CD1c-positive myeloid dendritic cell (primary cell): ENCODE results near the gene ANK2.
"Not testable (repeated sequence)": the region's sequence is repeated elsewhere in the genome, so short reads cannot be mapped to it uniquely, and the experiment has no call there.

Experiments
- DNase-seq: peaks from one replicate; pipeline ENCODE4 v3.0.0-alpha.2; 2016; ENCODE audit errors: extremely low spot score

Gene ANK2

DNA sequence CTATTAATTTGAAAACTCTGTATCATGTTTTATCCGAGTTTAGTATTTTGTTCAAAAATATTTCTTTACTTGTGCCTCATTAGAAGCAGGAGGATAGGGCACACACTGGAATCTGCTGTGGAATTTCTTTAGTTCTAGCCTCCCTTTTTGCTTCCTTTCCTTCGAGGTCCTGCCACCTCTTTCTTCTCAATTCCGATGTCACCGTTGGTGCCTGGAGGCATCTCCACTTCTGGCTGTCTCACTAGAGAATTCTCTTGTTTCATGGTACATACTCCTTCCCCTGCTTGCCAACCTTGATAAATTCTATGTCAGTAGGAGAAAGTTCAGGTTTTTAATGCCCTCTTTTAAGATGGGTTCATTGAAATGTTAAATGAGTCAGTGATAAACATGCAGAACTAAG, 140.1 kb downstream of the ANK2 start:
- no peak for DNase-seq

DNA sequence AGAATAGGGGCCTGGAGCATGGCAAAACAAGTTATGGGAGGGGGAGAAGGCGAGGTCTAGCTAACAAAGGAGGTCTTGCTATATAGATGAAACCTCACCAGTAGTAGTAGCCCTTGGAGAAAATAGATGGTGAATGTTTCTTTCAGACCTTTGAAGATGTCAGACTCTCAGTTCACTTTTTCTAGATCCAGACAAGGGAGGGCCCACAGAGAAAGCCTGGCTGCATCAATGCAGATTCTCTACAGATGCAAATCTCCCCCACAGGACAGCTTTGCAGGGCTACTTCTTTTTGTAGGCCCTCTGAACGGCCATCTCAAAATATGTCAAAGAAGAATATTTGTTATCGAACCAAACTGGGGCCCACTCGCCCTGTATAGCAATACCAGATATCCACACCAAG, 159.7 kb downstream of the ANK2 start:
- no peak for DNase-seq

DNA sequence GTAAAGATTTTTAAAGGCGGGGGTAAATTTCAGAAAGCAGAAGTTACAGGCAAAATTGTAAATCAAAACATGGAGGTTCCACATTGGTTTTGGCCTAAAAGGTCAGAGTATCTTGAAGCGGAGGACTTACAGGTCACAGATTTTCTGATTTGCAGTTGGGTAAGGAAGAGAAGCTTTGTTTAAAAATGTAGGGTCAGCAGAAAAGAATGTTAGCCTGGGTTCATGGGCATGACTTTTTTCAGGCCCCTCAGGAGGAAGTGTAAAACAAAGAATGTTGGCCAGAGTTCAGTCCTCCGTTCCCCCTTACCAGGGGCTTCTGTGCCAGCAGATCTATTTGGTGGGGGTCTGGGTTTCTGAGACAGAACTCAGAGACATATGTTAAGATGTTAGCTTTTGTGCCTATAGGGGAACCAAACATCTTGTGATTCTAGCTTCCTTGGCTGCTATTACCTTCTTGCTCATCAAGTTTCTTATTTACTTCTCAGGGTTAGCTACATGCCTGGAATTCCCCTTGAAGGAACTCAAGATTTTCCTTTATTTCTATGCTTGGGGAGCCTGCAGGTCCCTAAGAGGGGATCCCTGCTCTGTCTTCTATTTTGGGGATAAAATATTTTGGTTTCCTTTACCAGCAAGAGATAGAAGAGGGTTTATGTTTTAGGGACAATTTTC, 160.3 kb downstream of the ANK2 start:
- no peak for DNase-seq

- no peak for DNase-seq
Measured at GRCh38 chr4:113212613-113213012, 163.2 kb downstream of the ANK2 start.

GRCh38 chr4:113221990-113222389, 172.5 kb downstream of the ANK2 start:
- no peak for DNase-seq

DNA sequence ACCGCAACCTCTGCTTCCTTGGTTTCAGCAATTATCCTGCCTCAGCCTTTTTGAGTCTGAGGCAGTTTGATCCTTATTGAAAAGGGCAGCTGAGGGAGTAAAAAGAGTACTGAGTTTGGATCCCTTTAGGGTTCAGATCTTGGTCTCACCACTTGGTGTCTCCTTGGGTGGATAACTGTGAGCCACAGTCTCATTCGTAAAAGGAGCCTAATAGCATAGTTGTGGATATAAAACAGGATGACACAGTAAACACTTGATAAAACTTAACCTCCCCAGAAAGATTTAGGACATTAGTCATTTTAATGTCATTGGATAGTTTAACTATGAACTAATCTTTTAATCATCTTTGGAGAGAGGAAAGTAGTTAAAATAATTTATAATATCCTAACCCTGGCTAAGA, 173.0 kb downstream of the ANK2 start:
- no peak for DNase-seq

DNA sequence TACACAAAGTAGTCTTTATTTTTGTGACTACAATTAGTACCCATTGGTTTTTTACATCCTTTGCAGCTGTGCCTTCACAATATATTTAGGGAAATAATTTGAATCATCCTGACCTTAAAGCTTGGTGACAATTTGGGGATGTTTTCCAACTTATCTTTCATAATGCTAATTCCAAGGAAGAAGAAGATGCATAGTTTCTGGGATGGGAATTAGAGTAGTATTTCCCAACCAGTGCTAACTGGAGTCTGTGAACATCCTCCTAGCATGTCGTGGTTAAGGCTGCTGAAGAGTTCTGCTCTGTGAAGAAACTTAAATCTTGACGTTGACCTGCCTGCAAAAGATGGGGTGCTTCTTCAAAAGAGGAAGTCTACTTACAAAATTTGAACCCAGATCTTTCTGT, 173.5 kb downstream of the ANK2 start:
- DNase-seq = no peak

GRCh38 chr4:113232194-113232593, 182.7 kb downstream of the ANK2 start:
- DNase-seq = no peak

- DNase-seq = no peak
Measured at GRCh38 chr4:113236916-113237315, 187.5 kb downstream of the ANK2 start.

- no peak for DNase-seq
Measured at GRCh38 chr4:113243312-113243711, 193.9 kb downstream of the ANK2 start.

DNA sequence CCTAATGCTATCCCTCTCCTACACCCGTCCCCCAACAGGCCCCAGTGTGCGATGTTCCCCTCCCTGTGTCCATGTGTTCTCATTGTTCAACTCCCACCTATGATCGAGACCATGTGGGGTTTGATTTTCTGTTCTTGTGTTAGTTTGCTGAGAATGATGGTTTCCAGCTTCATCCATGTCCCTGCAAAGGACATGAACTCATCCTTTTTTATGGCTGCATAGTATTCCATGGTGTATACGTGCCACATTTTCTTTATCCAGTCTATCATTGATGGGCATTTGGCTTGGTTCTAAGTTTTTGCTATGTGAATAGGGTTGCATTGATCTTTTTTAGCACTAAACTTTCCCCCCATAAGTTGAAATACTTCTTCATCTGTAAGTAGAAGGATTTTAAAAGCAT, 195.3 kb downstream of the ANK2 start:
- not testable (repeated sequence) for DNase-seq

DNA sequence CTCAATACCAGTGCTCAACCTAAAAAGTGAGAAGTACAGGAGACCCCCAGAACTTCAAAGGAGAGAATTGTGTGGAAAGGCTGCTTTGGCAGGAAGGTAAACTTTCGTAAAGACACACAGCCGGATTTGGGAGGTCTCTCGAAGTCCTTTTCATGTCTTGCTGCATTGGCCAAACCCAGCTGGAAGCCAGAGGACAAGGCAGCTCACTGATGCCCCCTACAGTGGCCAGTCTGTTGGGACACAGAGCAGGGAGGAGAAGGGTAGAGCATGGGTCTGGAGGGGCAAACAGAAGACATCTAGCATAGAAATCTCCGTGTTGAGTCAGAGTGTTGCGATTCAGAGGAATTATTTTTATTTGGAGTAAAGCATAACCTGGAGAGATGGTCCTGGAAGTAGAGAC, 198.9 kb downstream of the ANK2 start:
- DNase-seq = no peak

GRCh38 chr4:113255628-113256027, 206.2 kb downstream of the ANK2 start:
- DNase-seq = no peak

DNA sequence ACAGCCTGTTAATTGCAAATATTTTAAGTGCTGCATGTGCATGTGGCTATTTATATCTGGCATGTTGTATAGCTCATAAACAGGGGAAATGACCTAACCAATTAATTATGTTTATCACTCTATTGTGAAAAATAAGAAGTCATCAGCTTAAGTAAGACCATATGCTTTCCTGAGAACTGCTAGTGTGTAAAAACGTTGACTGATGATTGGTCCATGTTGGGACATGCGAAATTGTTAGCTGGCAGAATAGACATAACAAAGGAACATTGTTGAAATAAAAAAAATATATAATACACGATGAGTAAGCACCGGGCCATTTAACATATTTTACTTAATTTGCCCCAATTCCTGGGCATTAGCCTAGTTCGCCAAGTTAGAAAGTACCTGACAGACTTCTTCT, 207.5 kb downstream of the ANK2 start:
- DNase-seq = no peak

- no peak for DNase-seq
Measured at GRCh38 chr4:113260688-113261087, 211.2 kb downstream of the ANK2 start.

- DNase-seq = no peak
Measured at GRCh38 chr4:113263274-113263673, 213.8 kb downstream of the ANK2 start.

GRCh38 chr4:113270520-113271319, 221.3 kb downstream of the ANK2 start:
- no peak for DNase-seq

- DNase-seq = no peak
Measured at GRCh38 chr4:113272523-113272922, 223.1 kb downstream of the ANK2 start.

DNA sequence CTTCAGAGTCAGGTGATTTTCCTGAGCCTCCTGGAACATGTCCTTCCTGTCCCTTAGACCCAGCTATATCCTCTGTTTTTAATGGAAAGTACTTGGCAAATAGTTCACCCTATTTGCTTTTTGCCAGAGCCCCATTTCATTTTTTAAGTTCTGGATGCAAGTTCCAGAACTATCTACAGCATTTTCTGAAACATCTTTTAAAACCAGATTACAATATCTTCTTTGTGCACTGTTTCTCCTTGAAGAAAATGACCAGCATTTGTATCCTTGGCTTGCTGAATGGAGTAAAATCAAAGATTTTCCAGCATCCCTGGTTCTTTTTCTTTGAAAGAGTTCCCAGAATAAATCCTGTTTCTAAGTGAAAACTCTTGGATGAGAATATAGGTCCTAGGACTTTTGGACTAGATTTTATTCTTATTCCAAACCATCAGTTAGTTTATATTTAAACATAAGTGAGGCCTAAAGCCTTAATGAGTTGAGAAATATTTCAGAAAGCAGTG, 224.3 kb downstream of the ANK2 start:
- no peak for DNase-seq

- DNase-seq = no peak
Measured at GRCh38 chr4:113276464-113277170, 227.2 kb downstream of the ANK2 start.

- DNase-seq = peak; percentile 55
Measured at GRCh38 chr4:113278324-113278934, 229.0 kb downstream of the ANK2 start.

GRCh38 chr4:113285501-113285900, 236.0 kb downstream of the ANK2 start:
- no peak for DNase-seq
